Measurements from ENCODE around the gene SMAD3. TPM values are rescaled to one million over a fixed set of nuclear protein-coding genes. Genes with fewer than 3 reads are reported as not detected.
A peak's percentile ranks its signal among the peaks of the same experiment; 100 is the strongest.

Gene SMAD3
- total and polyA plus RNA-seq, 2 of the 4 experiments (the other 2 are of a cell fraction): 71.0 to 177 TPM

DNA sequence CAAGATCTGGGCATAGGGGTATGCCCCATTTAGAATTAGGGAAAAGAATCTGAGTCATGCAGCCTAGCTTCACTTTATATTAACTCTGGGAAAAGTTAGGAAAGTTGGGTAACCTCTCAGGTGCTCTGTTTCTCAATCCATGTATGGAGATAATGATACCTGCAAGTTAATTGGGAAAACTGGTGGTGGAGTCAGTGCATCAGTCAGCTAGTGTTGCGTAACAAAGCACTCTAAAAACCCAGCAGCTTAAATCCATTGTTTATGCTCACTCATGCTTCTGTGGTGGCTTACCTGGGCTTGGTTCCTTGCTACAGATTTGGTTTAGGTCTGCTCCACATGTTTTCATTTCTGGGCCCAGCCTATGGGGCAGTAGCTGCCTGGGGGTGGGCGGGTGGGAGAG lies 91.0 kb downstream of the SMAD3 start:
- Histone ChIP-seq H3K9me3 (ENCODE audit: control insufficient read depth, insufficient read depth, low read length) (no peaks in the 10 kb centered on the region; the same call in 1 of the 2 replicates), H3K4me2 (ENCODE audit: low read depth, low read length) (no peak overlapping the region), H3K9me1 (ENCODE audit: insufficient read depth, low read length) (peaks cover 31% of the 10 kb centered on the region), H3K79me1 (ENCODE audit: low read depth in 1 of 2, low read length in 2 of 2) (peaks cover 32 to 85% of the 10 kb centered on the region in 2 experiments), H3K27me3 (ENCODE audit: control insufficient read depth, insufficient read depth, low read length) (no peaks in the 10 kb centered on the region), H3K14ac (replicated peaks; ENCODE audit: low read depth, low read length) (no peak overlapping the region), H2BK120ac (ENCODE audit: low read depth, low read length) (no peak overlapping the region), H2BK20ac (ENCODE audit: low read depth, low read length) (no peak overlapping the region), H2BK15ac (ENCODE audit: low read depth, low read length) (no peak overlapping the region), H4K91ac (ENCODE audit: insufficient read depth, low read depth, low read length) (no peak overlapping the region), H3K27ac (ENCODE audit: insufficient read depth, low read length) (no peak overlapping the region), H4K20me1 (ENCODE audit: insufficient read depth, low read length) (peaks cover 30% of the 10 kb centered on the region; the same call in 1 of the 2 replicates), H4K5ac (ENCODE audit: low read depth, low read length) (no peak overlapping the region), H2BK5ac (ENCODE audit: low read depth, low read length, poor library complexity, severe bottlenecking) (no peak overlapping the region), H3K4me3 (ENCODE audit: insufficient read depth, low read depth, low read length) (no peak overlapping the region), H3K56ac (ENCODE audit: extremely low read depth, insufficient read depth, low read length) (no peak overlapping the region), H3K9ac (ENCODE audit: low read depth, low read length) (no peak overlapping the region), H2AK9ac (replicated peaks; ENCODE audit: low read depth, low read length, poor library complexity) (no peak overlapping the region), H3K4ac (ENCODE audit: low read depth, low read length) (no peak overlapping the region), H3K18ac (ENCODE audit: low read depth, low read length) (no peak overlapping the region), H2AK5ac (ENCODE audit: low read depth, low read length) (no peak overlapping the region), H3K36me3 (ENCODE audit: control insufficient read depth, insufficient read depth, low read length) (peaks cover 40% of the 10 kb centered on the region), H3K4me1 (ENCODE audit: control insufficient read depth, insufficient read depth, low read length) (peaks cover 21% of the 10 kb centered on the region), H3K23ac (ENCODE audit: low read depth, low read length) (no peak overlapping the region), H4K8ac (ENCODE audit: low read depth in 2 of 2, low read length in 2 of 2) (no peak overlapping the region; a peak in 1 of 4 replicates), H2AFZ (replicated peaks; ENCODE audit: low read length, poor library complexity) (no peak overlapping the region)
- ChIA-PET CTCF (no interaction called here), POLR2A (ENCODE audit: unreplicated experiment) (no interaction called here)
- DNase-seq (no peak), ATAC-seq (ENCODE audit: low read depth) (no peak)
- dilution Hi-C loops (cut with HindIII; ENCODE audit: low sequenced_read_pairs, unreplicated experiment) (no loop called here), in situ Hi-C loops (cut with MboI; ENCODE audit: low sequenced_read_pairs) (no loop called here), intact Hi-C loops (cut with micrococcal nuclease) (no loop called here)
- peak; percentile 91 for TF ChIP-seq CEBPB (IDR thresholded peaks at IDR 0.05; ENCODE audit: low read depth, low read length)
- TF ChIP-seq, protein P1, sequence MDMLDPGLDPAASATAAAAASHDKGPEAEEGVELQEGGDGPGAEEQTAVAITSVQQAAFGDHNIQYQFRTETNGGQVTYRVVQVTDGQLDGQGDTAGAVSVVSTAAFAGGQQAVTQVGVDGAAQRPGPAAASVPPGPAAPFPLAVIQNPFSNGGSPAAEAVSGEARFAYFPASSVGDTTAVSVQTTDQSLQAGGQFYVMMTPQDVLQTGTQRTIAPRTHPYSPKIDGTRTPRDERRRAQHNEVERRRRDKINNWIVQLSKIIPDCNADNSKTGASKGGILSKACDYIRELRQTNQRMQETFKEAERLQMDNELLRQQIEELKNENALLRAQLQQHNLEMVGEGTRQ (IDR thresholded peaks at IDR 0.05; ENCODE audit: low read depth, low read length): no peak
- BruUV-seq (replicated peaks): no TSS peak
- WGBS, 2 experiments (ENCODE audit: extremely low coverage in 2 of 2, insufficient read length in 1 of 2): no CpG with 5 or more reads among the region's 2 CpGs
